ENCODE measurements around the gene FYCO1. TPM values are rescaled to one million over a fixed set of nuclear protein-coding genes. Genes with fewer than 3 reads are reported as not detected.

Gene FYCO1
- total and polyA plus RNA-seq, 2 of the 8 experiments (the other 6 are each of a cell fraction or from before 2014, with no cell fraction given), result 4.8 to 10.8 TPM

GRCh38 chr3:45954306-45954705 lies 41.3 kb downstream of the FYCO1 start:
- H3K79me1 ChIP-seq (ENCODE audit: low read depth, low read length), result no peaks in the 10 kb centered on the region
- no peak overlapping the region for H3K9ac ChIP-seq (replicated peaks in 1 of 4; ENCODE audit: extremely low read depth in 1 of 4, low read depth in 3 of 4, low read length in 3 of 4)
- no peak for DNase-seq (ENCODE audit: low read depth in 1 of 2, low spot score in 2 of 2)
- TF ChIP-seq BACH1 (IDR thresholded peaks at IDR 0.05; ENCODE audit: low read length) (no peak), E2F6 (IDR thresholded peaks at IDR 0.05) (no peak), RBBP5 (IDR thresholded peaks at IDR 0.05; ENCODE audit: borderline replicate concordance, low read depth, low read length) (no peak), PHF8 (conservative IDR thresholded peaks at IDR 0.05; ENCODE audit: low read depth, low read length) (no peak)

More at GRCh38 chr3:45954306-45954705, 41.3 kb downstream of the FYCO1 start:
- Histone ChIP-seq H3K23ac (ENCODE audit: insufficient read length) (no peak overlapping the region), H2BK15ac (ENCODE audit: low read length) (no peak overlapping the region), H3K36me3 (ENCODE audit: control insufficient read depth in 2 of 4, insufficient read depth in 4 of 4, low read length in 3 of 4) (peaks cover 16 to 79% (median 63%) of the 10 kb centered on the region in 4 experiments), H3K79me2 (ENCODE audit: control insufficient read depth in 1 of 2, insufficient read depth in 2 of 2, low read length in 2 of 2) (no peaks in the 10 kb centered on the region), H2AFZ (ENCODE audit: low read length) (no peak overlapping the region), H3K4ac (replicated peaks; ENCODE audit: insufficient read length, low read depth, low read length) (no peak overlapping the region), H3K27ac (ENCODE audit: low read depth, low read length) (no peak overlapping the region), H4K91ac (replicated peaks; ENCODE audit: insufficient read length, low read length) (no peak overlapping the region), H3K4me1 (replicated peaks in 1 of 4; ENCODE audit: control insufficient read depth in 3 of 4, insufficient read depth in 4 of 4, low read length in 3 of 4) (no peaks in the 10 kb centered on the region), H3K4me2 (ENCODE audit: insufficient read depth in 1 of 2, low read depth in 2 of 2, low read length in 2 of 2) (no peak overlapping the region), H2BK120ac (replicated peaks; ENCODE audit: low read depth, low read length) (no peak overlapping the region), H3K14ac (ENCODE audit: insufficient read length) (no peak overlapping the region), H3K4me3 (ENCODE audit: extremely low read depth in 1 of 4, insufficient read depth in 2 of 4, low read depth in 3 of 4, low read length in 4 of 4) (no peak overlapping the region), H2BK12ac (ENCODE audit: low read depth, low read length) (no peak overlapping the region), H4K20me1 (replicated peaks in 1 of 2; ENCODE audit: control insufficient read depth in 1 of 2, insufficient read depth in 2 of 2, low read length in 2 of 2) (peaks cover 0 to 2% of the 10 kb centered on the region in 2 experiments), H3K27me3 (replicated peaks in 1 of 4; ENCODE audit: control insufficient read depth in 3 of 4, extremely low read depth in 1 of 4, insufficient read depth in 3 of 4, low read length in 3 of 4) (no peaks in the 10 kb centered on the region; a peak in 1 of 7 replicates), H3K9me3 (ENCODE audit: insufficient read depth in 2 of 2, low read depth in 1 of 2, low read length in 1 of 2) (no peaks in the 10 kb centered on the region), H2BK5ac (ENCODE audit: low read depth, low read length) (no peak overlapping the region), H4K5ac (ENCODE audit: insufficient read length, low read depth, low read length) (no peak overlapping the region), H4K8ac (ENCODE audit: extremely low read depth, insufficient read depth, low read length) (no peak overlapping the region), H2AK5ac (ENCODE audit: low read depth, low read length) (no peak overlapping the region), H2BK20ac (ENCODE audit: low read length) (no peak overlapping the region), H3K18ac (ENCODE audit: extremely low read depth, low read length) (no peak overlapping the region), H3K56ac (replicated peaks; ENCODE audit: insufficient read length, low read depth, low read length) (no peak overlapping the region), H3K23me2 (ENCODE audit: low read depth, low read length) (no peaks in the 10 kb centered on the region)
- 93% methylated on average over 3 of the region's 3 CpGs; no CpG with 5 or more reads in 1 of the 2 experiments for WGBS, 2 experiments (ENCODE audit: extremely low coverage in 1 of 2, insufficient coverage in 1 of 2, insufficient read length in 1 of 2, insufficient replicate concordance in 2 of 2, low coverage in 1 of 2, low lambda C conversion rate in 2 of 2, missing lambda C conversion rate in 1 of 2)
- ChIA-PET POLR2A (ENCODE audit: partially characterized antibody) (interaction anchor here (0.8 kb wide), 1 partner anchor 12 kb away, joined by 3 read pairs; no protein-coding TSS in a partner anchor), CTCF (ENCODE audit: partially characterized antibody) (interaction anchor here (1.5 kb wide), 2 partner anchors 13 to 15 kb away, joined by 3 to 6 read pairs; no protein-coding TSS in a partner anchor)
- FAIRE-seq, result no peak
